Cerebellar cortex (tissue), 1 donor: ENCODE data around the gene USP24.

Source experiments
- DNase-seq: peaks from one replicate; pipeline ENCODE4 v3.0.0-alpha.2; 2015; ENCODE audit warnings: low spot score

USP24 gene

DNA sequence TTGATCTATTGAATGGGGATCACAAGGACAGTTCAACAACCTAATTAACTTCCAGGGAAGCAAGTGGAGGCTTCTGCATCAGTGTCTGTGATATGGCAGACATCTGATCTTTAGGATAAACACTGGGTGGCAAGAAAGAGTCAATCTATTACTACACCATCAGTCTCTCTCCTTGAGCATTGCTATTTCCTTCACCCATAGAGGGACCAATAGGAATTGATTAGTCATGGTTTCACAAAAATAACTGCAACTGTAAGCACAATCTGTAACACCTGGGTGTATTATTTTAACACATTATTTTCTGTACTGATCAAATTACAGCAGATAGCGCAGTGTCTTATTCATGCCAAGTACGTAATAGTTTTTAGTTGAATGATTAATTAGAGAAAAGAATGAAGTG lies 50.3 kb downstream of the USP24 start:
- DNase-seq = no peak

DNA sequence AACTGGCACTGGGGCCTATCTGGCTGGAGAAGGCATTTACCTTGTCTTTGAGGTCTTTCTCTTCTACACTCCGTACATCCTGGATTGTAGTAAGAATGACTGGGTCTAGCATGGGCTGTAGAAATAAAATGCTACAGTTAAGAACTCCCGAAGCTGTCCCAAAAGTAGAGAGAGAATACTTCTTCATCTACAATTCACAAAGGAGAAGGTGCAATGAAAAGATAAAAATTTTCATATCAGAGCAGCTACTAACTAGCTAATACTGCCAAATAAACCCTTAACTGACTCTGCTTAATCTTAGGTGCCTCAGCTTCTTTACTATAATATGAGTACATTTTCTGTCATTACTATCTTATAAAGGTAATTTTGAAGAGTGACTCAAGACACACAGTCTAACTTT lies 55.6 kb downstream of the USP24 start:
- no peak for DNase-seq

DNA sequence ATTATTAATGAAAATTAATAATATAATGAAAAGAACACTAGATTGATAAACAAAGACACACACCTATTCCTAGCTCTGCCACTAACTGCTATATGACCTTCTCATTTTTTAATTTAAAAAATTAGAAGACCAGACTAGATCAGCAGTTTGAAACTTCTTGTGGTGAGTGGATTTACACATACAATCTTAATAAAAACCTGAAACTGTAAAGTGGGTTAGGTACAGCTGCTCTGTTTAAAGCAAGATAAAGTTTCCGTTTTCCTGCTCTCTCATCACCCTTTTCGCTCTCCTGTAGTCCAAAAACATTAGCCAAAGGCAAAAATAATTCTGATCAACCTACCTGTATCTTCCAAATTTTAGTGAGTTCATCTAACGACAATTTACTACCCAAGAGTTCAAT lies 58.6 kb downstream of the USP24 start:
- no peak for DNase-seq

DNA sequence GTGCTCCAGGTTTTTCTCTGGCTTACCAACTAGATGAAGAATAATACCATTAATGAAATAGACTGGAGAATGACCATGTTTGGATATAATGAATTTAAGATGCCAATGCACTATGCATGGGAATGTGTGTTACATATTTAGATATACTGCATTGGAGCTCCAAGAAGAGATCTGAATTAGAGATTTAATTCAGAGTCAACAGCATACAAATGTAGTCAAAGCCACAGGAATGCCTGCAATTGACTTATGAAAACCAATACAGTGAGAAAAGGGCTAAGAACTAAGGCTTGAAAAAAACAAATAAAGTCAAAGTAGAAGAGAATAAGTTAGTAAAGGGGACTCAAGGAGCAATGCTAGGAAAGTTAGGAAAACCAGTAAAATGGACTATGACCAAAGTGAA lies 59.1 kb downstream of the USP24 start:
- no peak for DNase-seq

DNA sequence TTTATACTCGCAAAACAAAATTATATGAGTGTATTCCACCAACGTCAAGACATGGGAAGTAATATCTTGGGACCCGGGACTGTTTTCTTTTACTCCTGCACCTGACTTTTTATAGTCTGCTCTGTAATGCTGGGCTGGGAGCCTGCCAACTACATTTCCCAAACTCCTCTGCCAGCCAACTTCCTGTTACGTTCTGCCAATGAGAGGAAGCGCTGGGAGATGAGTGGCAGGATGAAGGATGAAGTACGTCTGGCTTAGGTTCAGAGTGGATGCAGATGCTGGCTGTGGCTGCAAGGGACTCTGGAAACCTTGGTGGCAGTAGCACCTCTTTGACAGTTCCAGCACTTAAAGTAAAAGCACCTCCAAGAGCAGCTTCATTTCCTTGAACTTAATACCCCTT lies 59.6 kb downstream of the USP24 start:
- DNase-seq = no peak

DNA sequence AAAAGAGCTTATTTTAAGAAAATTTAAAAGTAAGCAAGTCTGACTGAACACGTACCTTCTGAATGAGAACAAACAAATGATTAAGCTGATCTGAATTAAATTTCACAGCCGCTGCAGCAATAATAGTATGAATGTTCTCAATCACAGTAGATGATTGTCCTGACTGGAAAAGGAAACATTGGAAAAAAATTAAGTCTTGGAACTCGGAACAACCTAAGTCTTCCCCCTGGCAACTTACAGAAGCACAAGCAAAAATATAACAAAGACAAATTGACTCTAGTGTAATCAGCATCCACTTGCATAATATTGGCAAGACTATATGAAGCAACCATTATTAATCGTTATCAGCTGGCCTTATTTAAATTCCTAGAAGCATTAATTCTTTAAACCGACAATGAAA lies 60.5 kb downstream of the USP24 start:
- DNase-seq = no peak

DNA sequence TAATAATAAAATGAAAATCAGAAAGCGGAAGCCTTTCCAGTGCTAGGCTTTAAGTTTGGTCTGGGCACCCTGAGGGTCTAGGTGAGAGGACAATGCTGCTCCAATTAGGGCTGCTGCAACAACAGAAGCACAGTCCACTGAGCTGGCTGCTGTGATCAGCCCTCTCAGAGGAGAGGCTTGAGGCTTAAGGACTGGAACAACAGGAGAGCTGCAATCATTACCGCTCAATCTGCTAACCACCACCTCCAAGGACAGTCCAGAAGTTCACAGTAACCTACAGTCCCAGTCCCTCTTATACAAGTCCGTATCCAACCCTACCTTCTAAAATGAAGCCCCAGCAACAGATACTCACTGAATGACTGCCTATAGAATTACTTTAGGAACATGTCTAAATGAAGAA lies 62.1 kb downstream of the USP24 start:
- DNase-seq = no peak

DNA sequence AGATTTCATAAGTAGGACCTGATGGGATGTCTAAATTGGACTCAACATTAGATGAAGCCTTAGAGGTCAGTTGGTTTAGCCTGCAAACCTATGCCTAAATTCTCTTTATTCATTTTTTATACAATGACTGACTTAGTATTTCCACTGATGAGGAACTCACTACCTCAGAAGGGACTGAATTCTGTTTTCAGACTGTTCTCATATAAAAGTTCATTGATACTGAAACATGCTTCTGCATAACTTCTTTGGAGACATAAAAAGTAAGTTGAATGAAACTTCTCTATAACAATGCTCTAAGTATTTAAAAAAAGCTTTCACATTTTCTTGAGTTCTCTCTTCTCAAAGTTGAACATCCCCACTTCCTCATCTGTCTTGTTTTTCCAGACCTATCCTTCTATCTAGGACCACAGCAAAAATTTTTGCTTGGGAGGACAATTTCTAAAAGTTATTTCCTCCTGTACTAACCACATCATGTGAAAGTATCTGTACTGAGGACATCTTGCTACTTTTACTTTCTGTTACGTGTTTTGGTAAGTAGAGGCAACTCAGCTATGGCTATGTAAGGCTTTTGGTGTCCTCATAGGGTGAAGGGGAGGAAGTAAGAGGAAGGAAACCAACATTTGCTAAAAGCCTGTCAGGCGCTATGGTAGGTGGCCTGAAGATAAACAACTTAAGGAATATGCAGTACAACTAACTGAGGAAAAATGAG lies 64.1 kb downstream of the USP24 start:
- no peak for DNase-seq

DNA sequence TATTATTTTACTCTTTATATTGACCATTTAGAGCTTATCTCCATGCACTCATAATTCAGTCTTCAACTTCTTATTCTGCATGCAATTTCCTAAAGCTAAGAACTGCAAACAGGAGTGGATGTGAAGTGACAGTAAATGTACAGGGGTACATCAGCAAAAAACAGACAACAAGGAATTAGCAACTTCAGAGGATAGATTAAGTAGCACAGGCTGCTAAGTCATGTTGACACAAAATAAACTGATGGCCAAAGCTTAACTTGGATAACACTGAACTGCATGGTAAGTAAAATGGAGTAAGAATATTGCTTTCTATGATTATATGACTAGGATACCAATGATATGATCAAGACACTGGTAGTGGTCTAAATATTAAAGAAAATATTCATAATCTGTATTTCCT lies 66.5 kb downstream of the USP24 start:
- no peak for DNase-seq

DNA sequence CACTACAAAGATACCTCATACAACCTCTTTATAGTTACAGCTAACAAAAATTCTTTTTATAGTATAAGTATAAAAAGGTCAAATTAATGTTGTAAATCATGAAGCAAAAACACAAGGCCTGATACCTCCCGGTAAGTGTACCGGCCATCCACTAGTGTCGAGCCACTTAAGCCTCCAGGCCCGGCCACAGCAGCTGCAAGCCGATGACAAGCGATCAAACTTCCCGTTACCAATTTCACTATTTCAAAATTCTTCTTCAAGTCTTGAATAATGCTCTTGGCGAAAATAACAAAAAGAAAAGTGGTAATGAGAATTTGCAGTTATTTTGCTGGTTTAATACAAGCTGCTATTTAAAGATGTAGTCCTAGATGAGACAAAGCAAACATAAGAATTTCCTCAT lies 67.6 kb downstream of the USP24 start:
- DNase-seq = no peak

DNA sequence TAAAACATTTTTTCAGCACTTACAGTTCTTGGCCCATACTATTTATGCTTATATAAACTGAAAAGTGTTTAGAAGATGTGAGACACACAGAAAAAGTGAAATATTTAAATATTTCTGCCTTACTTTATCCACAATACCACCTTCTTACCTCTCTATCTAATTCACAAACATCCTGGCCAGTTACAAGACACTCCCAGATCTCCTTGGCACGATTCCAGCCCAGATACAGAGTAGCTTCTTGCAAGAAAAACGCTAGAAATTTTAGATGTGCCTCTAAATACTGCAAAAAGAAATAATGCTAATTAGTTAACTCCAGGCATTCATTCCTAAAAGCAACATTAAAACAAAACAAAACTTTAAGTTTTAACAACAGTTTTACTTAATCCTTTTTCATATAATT lies 68.4 kb downstream of the USP24 start:
- peak; percentile 59 for DNase-seq

DNA sequence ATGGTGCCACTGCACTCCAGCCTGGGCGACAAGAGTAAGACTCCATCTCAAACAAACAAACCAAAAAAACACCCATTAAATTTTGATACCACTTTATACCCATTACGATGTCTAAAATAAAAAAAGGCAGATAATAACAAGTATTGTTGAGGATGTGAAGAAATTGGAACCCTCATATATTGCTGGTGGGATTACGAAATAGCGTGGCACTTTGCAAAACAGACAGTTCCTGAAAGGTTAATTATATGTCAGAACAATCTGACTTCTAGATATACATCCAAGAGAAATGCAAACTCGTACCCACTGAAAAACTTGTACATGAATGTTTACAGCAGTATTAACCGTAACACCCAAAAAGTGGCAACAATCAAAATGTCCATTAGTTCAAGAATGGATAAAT lies 70.3 kb downstream of the USP24 start:
- no peak for DNase-seq

DNA sequence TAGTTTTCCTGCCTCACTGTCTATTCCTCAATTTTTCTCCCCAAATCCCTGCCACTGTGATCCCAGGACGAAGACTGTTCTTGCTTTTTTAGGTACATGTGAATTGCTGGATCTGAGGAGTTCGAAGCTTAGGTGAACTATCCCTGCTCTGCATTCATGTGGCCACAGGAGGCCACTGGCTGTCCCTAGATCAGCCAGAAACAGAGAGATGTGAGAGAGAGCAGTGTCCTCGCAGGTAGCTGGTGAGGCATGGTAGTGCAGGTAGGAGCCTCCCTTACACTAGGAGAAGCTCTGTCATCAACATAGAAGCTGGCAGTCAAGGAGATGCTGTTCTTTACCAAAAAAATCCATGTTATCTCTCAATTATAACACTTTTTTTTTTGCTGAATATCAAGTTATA lies 71.5 kb downstream of the USP24 start:
- peak; percentile 77 for DNase-seq

DNA sequence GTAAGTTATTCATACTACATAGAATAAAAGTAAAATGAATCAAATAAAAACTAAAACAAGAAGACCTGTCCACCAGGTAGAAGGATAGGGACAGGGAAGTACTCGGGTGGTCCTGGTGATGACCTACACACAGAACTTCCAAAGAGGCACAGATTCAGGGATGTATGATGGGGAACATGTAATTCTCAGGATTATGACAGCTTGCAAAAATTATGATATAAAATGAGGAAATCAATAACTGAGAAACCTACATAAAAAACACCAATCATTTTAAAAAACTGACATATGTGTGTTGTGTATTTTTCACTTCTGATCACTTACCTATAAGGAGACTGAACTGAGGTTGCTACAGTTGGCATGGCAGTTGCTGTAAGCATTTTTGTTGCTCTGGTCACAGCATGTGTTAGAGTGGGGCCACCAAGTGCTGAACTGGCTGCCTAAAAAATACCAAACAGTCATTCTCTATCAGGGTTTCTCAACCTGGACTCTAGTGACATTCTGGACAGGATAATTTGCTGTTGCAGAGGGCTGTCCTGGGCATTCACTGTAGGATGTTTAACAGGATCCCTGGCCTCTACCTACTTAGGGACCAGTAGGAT lies 73.8 kb downstream of the USP24 start:
- DNase-seq = peak; percentile 47

DNA sequence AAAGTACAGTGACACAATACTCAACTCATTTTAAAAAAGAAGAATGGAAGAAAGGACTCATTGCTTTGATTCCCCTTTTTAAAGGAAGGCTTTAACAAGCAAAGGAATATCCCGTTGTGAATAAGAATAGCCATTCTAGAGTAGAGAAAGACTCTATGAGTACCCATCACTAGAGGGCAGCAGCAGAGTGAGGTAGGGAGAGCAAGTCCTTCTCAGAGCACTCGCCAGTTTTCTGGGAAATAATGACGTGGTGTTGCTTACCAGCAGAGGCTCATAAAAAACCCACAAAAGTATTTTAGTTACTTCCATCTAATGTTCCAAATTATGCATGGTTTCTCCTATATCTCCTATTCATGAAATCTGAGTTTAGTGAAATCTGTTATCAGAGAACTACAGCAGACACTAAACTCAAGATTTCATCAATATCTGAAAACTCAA lies 74.6 kb downstream of the USP24 start:
- peak; percentile 90 for DNase-seq

DNA sequence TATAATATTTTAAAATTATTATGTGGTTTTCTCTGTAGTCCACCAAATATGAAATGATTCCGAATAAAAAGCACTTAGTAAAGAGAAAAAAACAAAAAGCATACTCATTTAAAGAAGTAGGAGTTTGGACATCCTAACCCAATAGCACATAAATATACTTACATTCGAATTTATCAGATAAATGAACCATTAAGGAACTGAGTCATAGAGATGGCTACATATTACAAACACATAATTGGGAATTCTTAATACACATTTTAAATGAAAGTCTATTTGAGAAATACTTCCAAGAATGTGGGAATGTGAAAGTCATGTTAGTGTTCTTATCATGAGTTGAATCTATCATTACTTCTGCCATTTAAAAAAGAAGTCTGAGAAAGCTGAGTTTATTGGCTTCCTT lies 75.0 kb downstream of the USP24 start:
- no peak for DNase-seq

DNA sequence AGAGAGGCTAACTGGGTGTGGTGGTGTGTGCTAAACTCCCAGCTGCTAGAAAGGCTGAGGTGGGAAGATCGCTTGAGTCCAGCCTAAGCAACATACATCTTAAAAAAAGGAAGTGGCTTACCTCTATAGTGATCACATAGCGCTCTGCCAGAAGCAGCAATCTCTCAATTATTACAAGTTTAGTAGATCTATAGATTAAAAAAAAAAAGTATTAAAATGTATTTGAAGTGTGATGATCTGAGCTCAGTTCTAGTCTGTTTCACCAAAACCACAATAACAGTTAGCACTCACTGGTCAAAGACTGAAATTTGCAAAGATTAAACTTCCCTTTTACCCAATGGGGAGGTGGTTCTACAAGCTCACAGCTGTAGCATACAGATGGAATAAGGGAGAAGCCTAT lies 76.3 kb downstream of the USP24 start:
- no peak for DNase-seq

DNA sequence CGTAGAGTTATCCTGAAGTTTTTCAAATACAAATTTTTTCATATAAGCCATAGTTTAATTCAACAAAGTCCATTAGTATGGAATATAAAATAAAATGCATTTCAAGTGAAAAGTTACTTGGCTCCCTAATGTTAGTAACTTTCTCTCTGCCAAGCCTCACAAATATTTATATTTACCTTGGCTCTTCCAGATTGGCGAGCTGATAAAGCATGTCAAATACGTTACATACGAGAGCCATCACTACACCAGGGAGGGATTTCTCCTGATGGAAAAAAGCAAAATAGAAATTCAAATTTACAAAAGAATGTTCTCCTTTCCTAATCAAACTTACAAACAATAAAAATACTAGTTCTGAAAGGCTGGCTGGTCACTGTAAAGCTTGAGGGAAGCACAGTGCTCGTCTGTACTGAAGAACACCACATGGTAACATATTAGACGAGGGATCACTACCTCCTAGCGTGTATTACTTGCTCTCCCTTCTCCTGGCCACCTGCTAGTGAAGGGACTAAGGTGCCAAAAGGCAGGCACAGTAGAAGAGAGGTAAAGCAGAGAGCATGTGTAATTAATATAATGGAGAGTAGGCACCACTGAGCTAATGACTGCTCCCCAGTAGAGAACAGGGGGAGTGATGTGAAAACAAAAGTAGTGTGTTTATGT lies 80.9 kb downstream of the USP24 start:
- DNase-seq = peak; percentile 35

DNA sequence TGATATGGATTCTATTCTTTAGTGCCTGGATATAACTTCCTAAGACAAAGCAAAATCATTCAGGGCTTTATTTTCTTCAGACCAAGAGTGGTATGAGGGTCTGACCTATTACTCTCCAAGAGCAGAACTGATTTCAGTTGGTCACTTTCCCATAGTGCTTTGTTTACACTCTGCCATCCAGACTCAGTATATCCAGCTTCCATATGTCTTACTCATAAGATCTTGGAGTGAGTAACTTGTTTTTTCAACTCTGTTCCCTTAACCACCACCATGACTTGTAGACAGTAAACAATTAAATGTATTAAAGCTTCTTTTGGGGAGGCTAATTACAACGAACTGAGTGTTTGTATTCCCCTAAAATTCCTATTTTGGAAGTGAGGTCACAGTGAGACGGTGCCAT lies 83.4 kb downstream of the USP24 start:
- no peak for DNase-seq

DNA sequence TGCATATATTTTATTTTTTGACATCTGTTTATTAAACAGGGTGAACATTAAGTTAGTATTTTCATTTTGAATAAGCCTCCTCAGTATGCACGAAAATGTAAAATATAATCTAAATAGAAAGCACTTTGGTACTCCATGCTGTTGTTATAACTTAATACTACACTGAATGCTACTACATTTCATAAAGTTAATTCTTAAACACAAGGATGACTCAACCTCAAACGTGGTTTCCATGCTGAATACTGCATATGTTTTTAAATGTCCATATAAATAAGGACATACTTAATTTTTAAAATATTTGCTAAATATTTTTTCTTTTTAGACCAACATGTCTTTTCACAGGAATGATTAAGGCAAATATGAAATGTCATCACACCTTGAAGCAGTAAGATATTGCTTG lies 83.9 kb downstream of the USP24 start:
- DNase-seq = no peak

DNA sequence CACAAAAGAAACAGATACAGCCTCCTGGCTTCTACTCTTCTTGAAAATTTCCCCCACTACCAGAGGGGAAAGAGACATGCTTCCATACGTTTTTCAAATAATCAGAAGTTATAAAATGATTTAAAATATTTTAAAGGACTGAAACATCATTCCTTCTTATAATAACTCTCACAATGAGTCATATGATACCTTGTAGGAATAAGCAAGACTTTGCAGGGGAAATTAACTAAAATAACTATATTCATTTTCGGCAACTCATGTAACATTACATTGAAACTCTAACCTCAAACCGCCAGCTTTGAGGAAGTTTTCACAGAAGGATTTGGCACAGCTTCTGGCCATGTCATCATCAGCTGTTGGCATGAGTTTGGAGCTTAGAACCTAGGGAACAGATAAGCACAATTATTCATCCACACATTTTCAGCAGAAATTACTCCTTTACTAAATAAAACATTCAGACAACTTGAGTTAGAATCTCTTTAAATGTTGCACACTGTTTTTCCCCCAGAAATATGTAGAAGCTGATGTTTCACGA lies 85.9 kb downstream of the USP24 start:
- no peak for DNase-seq

DNA sequence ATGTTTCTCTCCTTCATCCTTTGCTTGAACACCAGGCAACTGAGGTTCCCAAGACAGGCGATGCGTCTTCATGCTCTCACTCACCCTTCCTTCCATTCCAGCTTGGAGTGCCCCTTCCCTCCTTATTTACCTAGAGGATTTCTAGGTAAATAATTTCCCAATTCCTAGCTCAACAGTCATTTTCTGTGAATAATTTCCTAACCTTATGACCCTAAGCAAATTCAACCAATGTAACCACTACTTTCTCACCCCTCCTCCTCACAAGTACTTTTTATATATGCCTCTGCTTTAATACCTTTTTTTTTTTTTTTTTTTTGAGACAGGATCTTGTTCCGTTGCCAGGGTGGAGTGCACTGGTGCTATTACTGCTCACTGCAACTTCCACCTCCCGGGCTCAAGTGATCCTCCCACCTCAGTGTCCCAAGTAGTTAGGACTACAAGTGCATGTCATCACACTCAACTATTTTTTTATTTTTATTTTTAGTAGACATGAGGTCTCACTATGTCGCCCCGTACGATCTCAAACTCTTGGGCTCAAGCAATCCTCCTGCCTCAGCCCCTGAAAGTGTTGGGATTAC lies 86.7 kb downstream of the USP24 start:
- DNase-seq = no peak

DNA sequence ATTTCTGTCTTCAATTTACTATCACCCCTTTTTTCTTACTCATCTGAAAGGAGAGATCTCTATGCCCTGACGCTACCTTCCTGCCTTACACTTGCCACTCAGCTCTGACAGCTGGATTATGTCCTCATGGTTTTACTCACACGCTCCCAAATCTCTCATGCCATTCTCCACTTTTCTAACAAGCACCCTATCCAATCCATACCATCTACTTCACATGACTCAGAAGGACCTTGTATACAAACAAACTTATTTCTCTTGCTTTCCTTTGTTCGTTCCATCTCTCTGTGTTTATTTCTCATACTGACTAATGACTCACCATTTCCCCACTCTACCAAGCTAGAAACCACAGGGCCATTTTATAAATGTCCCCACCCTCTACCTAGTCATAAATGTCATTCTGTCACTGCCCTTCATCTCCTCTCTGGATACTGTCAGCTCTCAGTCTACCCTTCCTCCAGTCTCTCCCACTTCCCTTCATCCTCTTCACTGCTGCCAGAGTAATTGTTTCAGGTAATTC lies 87.3 kb downstream of the USP24 start:
- DNase-seq = no peak
